Fibroblast of pulmonary artery (primary cell): ENCODE data around the gene FNIP2.

Experiments used
- DNase-seq: peaks from one replicate; pipeline ENCODE4 v3.0.0-alpha.2; 2010; ENCODE audit warnings: low read depth
- H3K4me3 ChIP-seq: replicated peaks from 2 replicates; pipeline ENCODE4 v1.5.1; 2011; ENCODE audit warnings: low read depth, mild to moderate bottlenecking, control low read depth, low read length, moderate library complexity
- TF ChIP-seq, protein P1 (sequence below): IDR thresholded peaks from 2 replicates; pipeline ENCODE4 v1.5.1; 2011; ENCODE audit warnings: mild to moderate bottlenecking, control low read depth, low read length, inconsistent platforms; ENCODE audit errors: missing control alignments

Gene FNIP2

DNA sequence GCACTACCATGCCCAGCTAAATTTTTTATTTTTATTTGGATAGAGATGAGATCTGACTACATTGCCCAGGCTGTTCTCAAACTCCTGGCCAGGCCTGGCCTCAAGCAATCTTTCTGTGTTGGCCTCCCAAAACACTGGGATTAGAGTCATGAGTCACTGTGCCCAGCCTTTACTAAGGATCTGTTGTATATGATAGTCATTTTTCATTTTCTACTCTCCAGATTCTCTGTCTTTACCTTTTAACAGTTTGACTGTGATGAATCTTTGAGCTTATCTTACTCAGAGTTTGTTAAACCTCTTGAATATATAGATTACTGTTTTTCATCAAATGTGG, 161.8 kb downstream of the FNIP2 start:
- TF ChIP-seq, protein P1, sequence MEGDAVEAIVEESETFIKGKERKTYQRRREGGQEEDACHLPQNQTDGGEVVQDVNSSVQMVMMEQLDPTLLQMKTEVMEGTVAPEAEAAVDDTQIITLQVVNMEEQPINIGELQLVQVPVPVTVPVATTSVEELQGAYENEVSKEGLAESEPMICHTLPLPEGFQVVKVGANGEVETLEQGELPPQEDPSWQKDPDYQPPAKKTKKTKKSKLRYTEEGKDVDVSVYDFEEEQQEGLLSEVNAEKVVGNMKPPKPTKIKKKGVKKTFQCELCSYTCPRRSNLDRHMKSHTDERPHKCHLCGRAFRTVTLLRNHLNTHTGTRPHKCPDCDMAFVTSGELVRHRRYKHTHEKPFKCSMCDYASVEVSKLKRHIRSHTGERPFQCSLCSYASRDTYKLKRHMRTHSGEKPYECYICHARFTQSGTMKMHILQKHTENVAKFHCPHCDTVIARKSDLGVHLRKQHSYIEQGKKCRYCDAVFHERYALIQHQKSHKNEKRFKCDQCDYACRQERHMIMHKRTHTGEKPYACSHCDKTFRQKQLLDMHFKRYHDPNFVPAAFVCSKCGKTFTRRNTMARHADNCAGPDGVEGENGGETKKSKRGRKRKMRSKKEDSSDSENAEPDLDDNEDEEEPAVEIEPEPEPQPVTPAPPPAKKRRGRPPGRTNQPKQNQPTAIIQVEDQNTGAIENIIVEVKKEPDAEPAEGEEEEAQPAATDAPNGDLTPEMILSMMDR = no peak
- no peak overlapping the region for H3K4me3 ChIP-seq
- DNase-seq = no peak

DNA sequence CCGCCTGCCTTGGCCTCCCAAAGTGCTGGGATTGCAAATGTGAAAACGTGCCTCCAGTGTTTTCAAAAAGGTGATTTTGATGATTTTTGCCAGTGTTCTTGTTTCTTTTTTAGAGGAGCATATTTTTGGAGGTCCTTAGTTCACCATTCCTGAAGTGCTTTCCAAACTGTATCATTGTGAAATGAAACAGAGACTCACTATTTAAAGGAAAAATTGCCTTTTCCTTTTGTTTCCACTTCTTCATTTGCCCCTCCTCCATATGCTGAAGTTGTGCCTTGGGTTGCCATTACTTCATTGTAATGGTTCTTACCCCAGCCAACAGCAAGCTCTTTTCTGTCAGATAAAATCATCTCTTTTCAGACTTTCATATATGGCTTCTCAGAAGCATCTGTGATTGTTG, 164.4 kb downstream of the FNIP2 start:
- no peak for DNase-seq
- no peak overlapping the region for H3K4me3 ChIP-seq
- TF ChIP-seq, protein P1 = no peak

DNA sequence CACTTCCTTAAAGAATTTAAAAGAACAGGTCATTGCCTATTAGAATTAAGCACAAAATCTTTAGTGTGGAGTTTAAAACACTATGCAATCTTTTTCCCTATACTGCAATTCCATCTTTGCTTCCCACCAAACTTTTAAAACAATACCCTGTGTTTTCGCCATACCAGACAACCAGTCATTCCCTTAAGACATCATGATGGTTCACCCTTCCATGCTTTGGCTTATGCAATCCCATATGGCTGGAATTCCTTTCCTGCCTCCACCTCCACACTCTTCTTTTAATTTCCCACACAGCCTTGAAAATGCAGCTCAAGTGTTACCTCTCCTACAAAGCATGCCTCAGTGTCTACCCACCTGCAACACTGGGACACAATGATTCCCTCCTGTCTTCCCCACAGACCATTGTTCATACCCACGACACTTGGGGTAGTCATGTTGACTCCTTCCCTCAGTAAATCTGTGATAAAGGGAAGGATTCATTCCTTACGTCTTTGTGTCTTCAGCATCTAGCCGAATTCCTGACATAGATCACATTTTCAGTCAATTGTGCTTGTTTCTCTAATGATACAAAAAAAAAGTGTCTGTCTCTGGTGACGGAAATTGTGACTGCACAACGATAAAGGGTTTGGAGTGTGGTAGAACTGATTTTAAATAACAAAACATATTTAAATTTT, 166.3 kb downstream of the FNIP2 start:
- H3K4me3 ChIP-seq = no peak overlapping the region
- no peak for DNase-seq
- TF ChIP-seq, protein P1 = no peak

DNA sequence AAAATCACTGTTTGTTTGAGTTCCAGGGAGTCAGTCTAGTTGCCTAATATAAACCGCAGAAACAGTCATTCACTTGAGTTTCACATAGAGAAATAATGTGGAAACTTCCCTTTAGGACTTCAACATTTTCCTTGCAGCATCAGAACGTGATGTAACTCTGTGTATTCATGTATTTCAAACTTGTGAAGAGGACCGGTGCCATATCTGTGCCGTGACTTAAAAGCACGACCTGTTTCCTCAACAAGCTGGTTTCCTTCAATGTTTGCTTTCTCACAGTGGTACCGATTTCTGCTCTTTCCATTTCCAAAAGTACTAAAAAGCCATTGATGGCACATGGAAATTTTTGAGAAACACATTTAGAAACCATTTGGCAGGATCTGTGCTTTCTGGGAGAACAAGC, 167.4 kb downstream of the FNIP2 start:
- no peak for DNase-seq

DNA sequence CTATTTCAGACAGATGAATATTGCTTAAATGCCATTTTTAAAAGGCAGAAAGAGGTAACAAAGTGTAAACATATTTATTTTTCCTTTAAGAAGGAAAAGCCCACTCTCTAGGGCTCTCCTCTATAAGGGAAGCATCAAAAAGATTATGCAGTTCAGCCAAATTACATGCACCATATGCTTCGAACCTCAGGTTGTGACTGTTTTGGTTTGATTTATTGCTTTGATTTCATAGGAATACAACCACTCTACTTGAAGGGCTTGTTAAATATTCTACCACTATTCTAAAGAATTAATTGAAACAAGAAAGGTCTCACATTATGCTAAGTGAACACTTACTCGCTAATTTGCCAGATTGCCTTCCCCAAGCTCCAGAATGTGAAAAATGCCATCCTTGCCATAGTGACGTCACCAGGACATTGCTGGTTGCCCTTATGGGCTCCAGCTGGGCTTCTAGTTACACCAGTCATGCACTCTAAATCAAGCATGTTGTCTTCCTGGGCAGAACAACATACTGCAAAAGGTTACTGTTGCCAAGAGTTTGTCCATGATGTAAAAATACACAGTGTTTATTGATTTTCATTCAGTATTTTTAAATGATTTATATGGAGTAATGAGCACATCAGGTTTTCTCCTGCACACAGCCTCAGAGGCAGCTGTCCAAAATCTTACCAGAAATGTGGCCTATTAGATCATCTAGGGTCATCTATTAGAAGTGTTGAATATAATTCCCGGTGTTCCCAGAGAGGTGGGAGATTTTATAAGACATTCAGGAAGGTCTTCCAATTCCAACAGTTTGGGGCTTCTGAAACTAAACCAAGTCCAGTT, 169.6 kb downstream of the FNIP2 start:
- no peak overlapping the region for H3K4me3 ChIP-seq
- peak; percentile 16 for DNase-seq

More for the DNA sequence above, 167.4 kb downstream of the FNIP2 start:
- H3K4me3 ChIP-seq = no peak overlapping the region
- TF ChIP-seq, protein P1 = no peak

GRCh38 chr4:158940271-158940670, 171.4 kb downstream of the FNIP2 start:
- H3K4me3 ChIP-seq = no peak overlapping the region
- TF ChIP-seq, protein P1 = no peak
- DNase-seq = no peak

More for the DNA sequence above, 169.6 kb downstream of the FNIP2 start:
- TF ChIP-seq, protein P1 = no peak

- TF ChIP-seq, protein P1 = no peak
- no peak for DNase-seq
- H3K4me3 ChIP-seq = no peak overlapping the region
Measured at GRCh38 chr4:158941321-158941720, 172.5 kb downstream of the FNIP2 start.
